NCI-H2227 (cell line): ENCODE results near the gene DROSHA.

Experiments
- DNase-seq: peaks from one replicate; lab custom pipeline; 2025; ENCODE audit not compliant: unreplicated experiment; lab: John Stamatoyannopoulos, UW

The DROSHA gene

DNA sequence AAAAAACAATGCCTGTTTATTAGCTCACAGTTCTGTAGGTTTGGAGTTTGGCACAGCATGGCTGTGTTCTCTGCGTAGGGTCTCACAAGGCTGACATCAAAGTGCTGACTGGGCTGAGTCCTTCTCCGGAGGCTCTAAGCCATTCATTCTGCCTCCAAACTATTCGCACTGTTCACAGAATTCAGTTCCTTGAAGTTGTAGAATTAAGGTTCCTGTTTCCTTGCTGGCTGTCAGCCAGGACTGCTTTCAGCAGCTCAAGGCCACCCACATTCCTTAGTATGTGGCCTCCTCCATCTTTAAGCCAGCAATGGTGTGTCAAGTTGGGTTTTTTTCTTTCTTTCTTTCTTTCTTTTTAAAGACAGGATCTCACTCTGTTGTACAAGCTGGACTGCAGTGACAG, 176.6 kb downstream of the DROSHA start:
- no peak for DNase-seq
